Ovary (tissue), 3 donors: ENCODE measurements around the gene PRKCH.

Experiments used
- CTCF ChIP-seq, 3 donors: fragments of 450-650 bp in 2 of 3; fragments of 200-600 bp in 1 of 3; IDR thresholded peaks; one replicate each; pipeline versions ENCODE4 v1.5.1 to v1.8.0; 2016 to 2022; ENCODE audit warnings: antibody characterized with exemption in 3 of 3, mild to moderate bottlenecking in 1 of 3
- EP300 ChIP-seq: sonication (generic); formaldehyde crosslinking; IDR thresholded peaks from one replicate; pipeline ENCODE4 v1.6.1; 2017; ENCODE audit warnings: antibody characterized with exemption
- POLR2A ChIP-seq: fragments of 450-650 bp; IDR thresholded peaks from one replicate; pipeline ENCODE4 v1.6.1; 2017; ENCODE audit warnings: antibody characterized with exemption, mild to moderate bottlenecking, moderate library complexity
- donor health status: DM: no; HTN: no; CAD: no.

GRCh38 chr14:61284001-61284400 is 37.4 kb upstream of the PRKCH start:
- TF ChIP-seq CTCF (IDR thresholded peaks at IDR 0.05): no peak
- TF ChIP-seq POLR2A: no peak
- TF ChIP-seq EP300: no peak
